ENCODE measurements around the gene C1S. TPM values are rescaled to one million over a fixed set of nuclear protein-coding genes. Genes with fewer than 3 reads are reported as not detected.
"Not testable (repeated sequence)": the region's sequence is repeated elsewhere in the genome, so short reads cannot be mapped to it uniquely, and the experiment has no call there.

The C1S gene
- total RNA-seq, 1 donor: 516 TPM

- TF ChIP-seq CTCF (IDR thresholded peaks at IDR 0.05; ENCODE audit: insufficient read depth, low read length): no peak
- H3K4me3 ChIP-seq (ENCODE audit: low read depth, low read length): no peak overlapping the region
- DNase-seq (ENCODE audit: low read depth): no peak
Measured at GRCh38 chr12:7045913-7046312, 14.6 kb upstream of the C1S start.

GRCh38 chr12:7046383-7047105 is 14.0 kb upstream of the C1S start:
- no peak for DNase-seq (ENCODE audit: low read depth)
- TF ChIP-seq CTCF (IDR thresholded peaks at IDR 0.05; ENCODE audit: insufficient read depth, low read length): peak; percentile 5
- no peak overlapping the region for H3K4me3 ChIP-seq (ENCODE audit: low read depth, low read length)

GRCh38 chr12:7047306-7047705 is 13.2 kb upstream of the C1S start:
- DNase-seq (ENCODE audit: low read depth): no peak
- no peak for TF ChIP-seq CTCF (IDR thresholded peaks at IDR 0.05; ENCODE audit: insufficient read depth, low read length)
- no peak overlapping the region for H3K4me3 ChIP-seq (ENCODE audit: low read depth, low read length)

- H3K4me3 ChIP-seq (ENCODE audit: low read depth, low read length); DNase-seq (ENCODE audit: low read depth): not testable (repeated sequence)
Measured at GRCh38 chr12:7049445-7049951, 11.0 kb upstream of the C1S start.

GRCh38 chr12:7049973-7050372 is 10.5 kb upstream of the C1S start:
- not testable (repeated sequence) for H3K4me3 ChIP-seq (ENCODE audit: low read depth, low read length); DNase-seq (ENCODE audit: low read depth)

GRCh38 chr12:7054925-7055324 is 5.6 kb upstream of the C1S start:
- no peak overlapping the region for H3K4me3 ChIP-seq (ENCODE audit: low read depth, low read length)
- TF ChIP-seq CTCF (IDR thresholded peaks at IDR 0.05; ENCODE audit: insufficient read depth, low read length): no peak
- no peak for DNase-seq (ENCODE audit: low read depth)

- not testable (repeated sequence) for H3K4me3 ChIP-seq (ENCODE audit: low read depth, low read length); DNase-seq (ENCODE audit: low read depth)
Measured at GRCh38 chr12:7055736-7056135, 4.8 kb upstream of the C1S start.

- no peak overlapping the region for H3K4me3 ChIP-seq (ENCODE audit: low read depth, low read length)
- no peak for TF ChIP-seq CTCF (IDR thresholded peaks at IDR 0.05; ENCODE audit: insufficient read depth, low read length)
- no peak for DNase-seq (ENCODE audit: low read depth)
Measured at GRCh38 chr12:7058163-7058845, 2.2 kb upstream of the C1S start.

Measured in fibroblast of the aortic adventitia (primary cell).